ENCODE measurements around the gene COL8A2.

- TF ChIP-seq CTCF (IDR thresholded peaks at IDR 0.05) (no peak), POLR2A (IDR thresholded peaks at IDR 0.05) (no peak)
Measured at GRCh38 chr1:36142121-36142520, 17.1 kb upstream of the COL8A2 start.

Data from testis (tissue), 2 donors.